Astrocyte of the spinal cord (primary cell): ENCODE data around the gene NT5C.
"Not testable (repeated sequence)": the region's sequence is repeated elsewhere in the genome, so short reads cannot be mapped to it uniquely, and the experiment has no call there.

ENCODE experiments used
- DNase-seq: peaks from one replicate; pipeline ENCODE4 v3.0.0; 2011; ENCODE audit warnings: low read depth, low spot score
- H3K4me3 ChIP-seq: 2 replicates; pipeline ENCODE4 v1.5.1; 2011; ENCODE audit warnings: low read depth, mild to moderate bottlenecking, low read length, moderate library complexity
- in situ Hi-C: cut with HindIII; loops from 2 replicates; pipeline ENCODE4 v1.10.0; 2017; ENCODE audit warnings: low sequenced_read_pairs
- TF ChIP-seq, protein P1 (sequence below): IDR thresholded peaks from 2 replicates; pipeline ENCODE4 v1.5.1; 2012; ENCODE audit warnings: low read depth, mild to moderate bottlenecking, low read length, inconsistent platforms

NT5C gene

DNA sequence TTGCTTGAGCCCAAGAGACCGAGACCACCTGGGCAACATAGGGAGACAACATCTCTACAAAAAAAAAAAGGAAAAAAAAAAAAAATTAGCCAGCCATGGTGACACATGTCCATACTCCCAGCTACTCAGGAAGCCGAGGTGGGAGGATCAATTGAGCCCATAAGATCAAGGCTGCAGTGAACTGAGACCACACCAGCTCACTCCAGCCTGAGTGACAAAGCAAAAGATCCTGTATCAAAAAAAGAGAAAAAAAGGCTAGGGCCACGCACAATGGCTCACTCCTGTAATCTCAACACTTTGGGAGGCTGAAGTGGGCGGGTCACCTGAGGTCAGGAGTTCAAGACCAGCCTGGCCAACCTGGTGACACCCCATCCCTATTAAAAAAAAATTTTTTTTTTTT is 37.5 kb upstream of the NT5C start:
- in situ Hi-C loops, result no loop called here
- DNase-seq, result no peak
- H3K4me3 ChIP-seq, result no peak overlapping the region
- TF ChIP-seq, protein P1, sequence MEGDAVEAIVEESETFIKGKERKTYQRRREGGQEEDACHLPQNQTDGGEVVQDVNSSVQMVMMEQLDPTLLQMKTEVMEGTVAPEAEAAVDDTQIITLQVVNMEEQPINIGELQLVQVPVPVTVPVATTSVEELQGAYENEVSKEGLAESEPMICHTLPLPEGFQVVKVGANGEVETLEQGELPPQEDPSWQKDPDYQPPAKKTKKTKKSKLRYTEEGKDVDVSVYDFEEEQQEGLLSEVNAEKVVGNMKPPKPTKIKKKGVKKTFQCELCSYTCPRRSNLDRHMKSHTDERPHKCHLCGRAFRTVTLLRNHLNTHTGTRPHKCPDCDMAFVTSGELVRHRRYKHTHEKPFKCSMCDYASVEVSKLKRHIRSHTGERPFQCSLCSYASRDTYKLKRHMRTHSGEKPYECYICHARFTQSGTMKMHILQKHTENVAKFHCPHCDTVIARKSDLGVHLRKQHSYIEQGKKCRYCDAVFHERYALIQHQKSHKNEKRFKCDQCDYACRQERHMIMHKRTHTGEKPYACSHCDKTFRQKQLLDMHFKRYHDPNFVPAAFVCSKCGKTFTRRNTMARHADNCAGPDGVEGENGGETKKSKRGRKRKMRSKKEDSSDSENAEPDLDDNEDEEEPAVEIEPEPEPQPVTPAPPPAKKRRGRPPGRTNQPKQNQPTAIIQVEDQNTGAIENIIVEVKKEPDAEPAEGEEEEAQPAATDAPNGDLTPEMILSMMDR, result no peak

DNA sequence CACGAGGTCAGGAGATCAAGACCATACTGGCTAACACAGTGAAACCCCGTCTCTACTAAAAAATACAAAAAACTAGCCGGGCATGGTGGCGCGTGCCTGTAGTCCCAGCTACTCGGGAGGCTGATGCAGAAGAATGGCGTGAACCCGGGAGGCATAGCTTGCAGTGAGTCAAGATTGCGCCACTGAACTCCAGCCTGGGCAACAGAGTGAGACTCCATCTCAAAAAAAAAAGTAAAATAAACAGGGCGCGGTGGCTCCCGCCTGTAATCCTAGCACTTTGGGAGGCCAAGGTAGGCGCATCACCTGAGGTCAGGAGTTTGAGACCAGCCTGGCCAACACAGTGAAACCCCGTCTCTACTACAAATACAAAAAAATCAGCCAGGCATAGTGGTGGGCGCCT is 33.1 kb upstream of the NT5C start:
- H3K4me3 ChIP-seq, in situ Hi-C loops, DNase-seq: not testable (repeated sequence)

DNA sequence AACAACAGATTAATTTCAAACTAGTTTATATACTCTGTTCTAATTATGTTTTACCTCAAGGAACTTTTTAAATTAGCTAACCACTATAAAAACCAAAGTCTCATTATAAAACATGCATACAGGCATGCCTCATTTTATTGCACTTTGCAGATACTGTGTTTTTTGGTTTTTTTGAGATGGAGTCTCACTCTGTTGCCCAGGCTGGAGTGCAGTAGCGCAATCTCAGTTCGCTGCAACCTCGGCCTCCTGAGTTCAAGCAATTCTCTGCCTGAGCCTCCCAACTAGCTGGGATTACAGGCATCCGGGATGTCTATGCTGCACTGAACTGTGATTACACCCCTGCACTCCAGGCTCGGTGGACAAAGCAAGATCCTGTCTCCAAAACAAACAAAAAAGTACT is 31.5 kb upstream of the NT5C start:
- TF ChIP-seq, protein P1, result no peak

DNA sequence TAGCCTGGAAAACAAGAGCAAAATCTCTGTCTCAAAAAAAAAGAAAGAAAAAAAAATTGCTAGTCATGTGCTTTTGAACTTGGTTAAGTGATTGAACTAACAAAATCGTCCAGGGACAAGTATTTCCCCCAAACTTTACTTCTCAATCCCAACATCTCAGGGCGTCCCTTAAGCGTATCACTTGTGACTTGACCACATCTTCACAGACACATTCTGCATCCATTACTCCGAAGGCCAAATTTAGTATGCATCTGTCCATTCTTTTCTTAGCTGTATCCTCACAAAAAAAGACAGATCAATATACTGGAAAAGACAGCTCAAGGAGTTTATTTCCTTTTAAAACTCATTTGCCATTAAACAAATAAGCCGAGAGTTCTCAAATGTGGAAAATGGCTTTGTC is 28.7 kb upstream of the NT5C start:
- in situ Hi-C loops, result no loop called here

More for the DNA sequence above, 31.5 kb upstream of the NT5C start:
- no peak for DNase-seq
- H3K4me3 ChIP-seq, result no peak overlapping the region
- in situ Hi-C loops, result no loop called here

DNA sequence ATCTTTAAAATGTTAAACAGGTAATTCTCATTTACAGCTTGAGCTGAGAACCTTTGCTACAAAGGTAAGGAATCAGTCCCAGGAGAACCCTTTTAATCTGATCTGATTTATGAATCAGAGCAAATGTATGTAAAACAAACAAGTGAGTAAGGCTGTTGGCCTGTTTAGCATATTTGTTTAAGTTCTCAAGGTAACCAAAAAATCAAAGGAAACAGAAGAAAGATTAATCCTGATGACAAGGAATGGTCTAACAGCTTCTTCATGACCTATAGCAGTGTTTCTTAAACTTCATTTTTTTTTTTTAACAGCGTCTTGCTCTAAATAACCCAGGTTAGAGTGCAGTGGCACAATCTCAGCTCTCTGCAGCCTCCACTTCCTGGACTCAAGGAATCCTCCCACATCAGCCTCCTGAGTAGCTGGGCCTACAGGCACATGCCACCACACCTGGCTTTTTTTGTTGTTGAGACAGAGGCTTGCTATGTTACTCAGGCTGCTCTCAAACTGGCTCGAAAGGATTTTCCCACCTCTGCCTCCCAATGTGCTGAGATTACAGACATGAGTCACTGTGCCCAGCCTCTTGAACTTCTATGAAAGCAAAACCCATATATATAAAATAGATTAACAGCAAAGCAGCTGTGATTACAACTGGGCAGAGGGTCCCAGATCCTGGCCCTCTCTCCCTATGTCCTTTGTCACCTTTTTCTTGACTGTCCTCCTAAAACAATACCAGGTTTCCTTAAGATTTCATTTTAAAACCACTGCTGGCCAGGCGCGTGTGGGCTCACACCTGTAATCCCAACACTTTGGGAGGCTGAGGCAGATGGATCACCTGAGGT is 27.9 kb upstream of the NT5C start:
- in situ Hi-C loops, result no loop called here
- H3K4me3 ChIP-seq, result no peak overlapping the region
- TF ChIP-seq, protein P1, result no peak
- DNase-seq, result peak; percentile 64

More for the DNA sequence above, 28.7 kb upstream of the NT5C start:
- TF ChIP-seq, protein P1, result no peak
- DNase-seq, result no peak
- H3K4me3 ChIP-seq, result no peak overlapping the region

DNA sequence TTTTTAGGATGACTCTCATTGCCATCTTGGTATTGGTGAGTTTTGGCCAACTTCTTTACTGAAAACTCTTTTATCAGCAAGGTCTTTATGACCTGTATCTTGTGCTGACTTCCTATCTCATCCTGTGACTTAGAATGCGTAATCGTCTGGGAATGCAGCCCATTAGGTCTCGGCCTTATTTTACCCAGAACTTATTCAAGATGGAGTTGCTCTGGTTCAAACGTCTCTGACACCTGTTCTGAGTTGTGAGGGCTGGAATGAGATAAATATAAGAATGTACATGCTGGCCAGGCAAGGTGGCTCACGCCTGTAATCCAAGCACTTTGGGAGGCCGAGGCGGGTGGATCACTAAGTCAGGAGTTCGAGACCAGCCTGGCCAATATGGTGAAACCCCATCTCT is 26.9 kb upstream of the NT5C start:
- H3K4me3 ChIP-seq, in situ Hi-C loops, DNase-seq: not testable (repeated sequence)

DNA sequence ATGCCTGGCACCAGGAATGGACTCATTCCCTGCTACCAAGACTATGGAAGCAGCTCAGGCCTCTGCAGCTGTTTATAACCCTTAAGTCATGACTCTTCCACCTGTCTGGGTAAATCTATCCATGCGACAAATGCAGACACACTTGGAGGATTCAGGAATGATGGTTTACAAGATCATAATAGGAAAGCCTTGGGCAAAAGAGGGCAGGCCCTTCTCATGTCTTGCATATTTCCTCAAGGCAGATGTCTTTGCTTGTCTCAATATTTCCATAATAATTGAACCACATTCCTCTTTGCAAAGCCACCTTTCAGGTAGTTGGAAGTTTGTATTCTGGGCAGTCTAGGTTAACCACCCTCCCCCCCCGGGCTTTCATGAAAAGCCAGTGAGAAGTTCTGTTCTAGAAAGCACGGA is 23.7 kb upstream of the NT5C start:
- no peak for DNase-seq
- no peak overlapping the region for H3K4me3 ChIP-seq
- TF ChIP-seq, protein P1, result no peak
- in situ Hi-C loops, result no loop called here
